Measurements from ENCODE around the gene C5orf63. TPM values are rescaled to one million over a fixed set of nuclear protein-coding genes. Genes with fewer than 3 reads are reported as not detected.
A peak's percentile ranks its signal among the peaks of the same experiment; 100 is the strongest.

Gene C5orf63
- total and polyA plus RNA-seq, 12 donors: 5.4 to 18.3 (median 12.2) TPM

DNA sequence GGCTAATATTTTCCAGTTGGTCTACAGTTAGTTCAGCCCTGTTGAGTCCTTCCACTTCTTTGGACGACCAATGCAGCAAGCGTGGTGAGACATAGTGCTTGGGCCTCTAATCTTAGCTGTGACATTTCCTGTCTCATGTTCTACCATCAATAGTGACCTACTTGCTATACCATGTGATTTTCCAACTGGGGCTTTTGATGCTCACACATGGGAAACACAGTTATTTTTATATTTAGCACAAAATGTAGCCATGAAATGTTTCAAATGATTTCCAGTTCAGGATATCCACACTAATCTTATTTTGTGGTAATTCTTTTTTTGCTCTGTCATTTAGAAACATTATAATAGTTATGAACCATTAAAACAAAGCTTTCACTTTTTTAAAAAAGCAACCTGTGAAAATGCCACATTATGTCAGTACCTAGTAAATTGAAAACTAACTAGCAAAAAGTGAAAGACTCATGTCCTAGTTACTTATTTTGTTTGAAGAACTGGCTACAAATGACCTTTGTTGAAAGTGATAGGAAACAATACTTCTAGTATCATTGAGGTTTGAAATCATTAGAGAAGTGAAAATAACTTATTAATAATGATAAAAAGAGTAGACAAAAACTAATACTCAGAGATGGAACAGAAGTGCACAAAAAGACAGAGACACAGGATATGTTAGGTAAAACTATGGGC is 61.2 kb downstream of the C5orf63 start:
- H3K27ac ChIP-seq: peak overlapping the region in 6 of 10 donors; percentile 16 to 64 (median 28)
- TF ChIP-seq, protein P1, sequence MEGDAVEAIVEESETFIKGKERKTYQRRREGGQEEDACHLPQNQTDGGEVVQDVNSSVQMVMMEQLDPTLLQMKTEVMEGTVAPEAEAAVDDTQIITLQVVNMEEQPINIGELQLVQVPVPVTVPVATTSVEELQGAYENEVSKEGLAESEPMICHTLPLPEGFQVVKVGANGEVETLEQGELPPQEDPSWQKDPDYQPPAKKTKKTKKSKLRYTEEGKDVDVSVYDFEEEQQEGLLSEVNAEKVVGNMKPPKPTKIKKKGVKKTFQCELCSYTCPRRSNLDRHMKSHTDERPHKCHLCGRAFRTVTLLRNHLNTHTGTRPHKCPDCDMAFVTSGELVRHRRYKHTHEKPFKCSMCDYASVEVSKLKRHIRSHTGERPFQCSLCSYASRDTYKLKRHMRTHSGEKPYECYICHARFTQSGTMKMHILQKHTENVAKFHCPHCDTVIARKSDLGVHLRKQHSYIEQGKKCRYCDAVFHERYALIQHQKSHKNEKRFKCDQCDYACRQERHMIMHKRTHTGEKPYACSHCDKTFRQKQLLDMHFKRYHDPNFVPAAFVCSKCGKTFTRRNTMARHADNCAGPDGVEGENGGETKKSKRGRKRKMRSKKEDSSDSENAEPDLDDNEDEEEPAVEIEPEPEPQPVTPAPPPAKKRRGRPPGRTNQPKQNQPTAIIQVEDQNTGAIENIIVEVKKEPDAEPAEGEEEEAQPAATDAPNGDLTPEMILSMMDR (IDR thresholded peaks at IDR 0.05): no peak
- intact Hi-C loops (cut with DNase I): loop anchor here in 1 of 10 donors (5.0 kb wide), 1 partner anchor 45 kb away; no protein-coding TSS in a partner anchor
- H3K4me1 ChIP-seq: peaks cover 0 to 77% (median 52%) of the 10 kb centered on the region in 9 donors
- H3K27me3 ChIP-seq: no peaks in the 10 kb centered on the region
- WGBS, 2 donors: 46 to 67% methylated on average over 2 of the region's 2 CpGs
- no peak overlapping the region for H3K4me3 ChIP-seq
- ATAC-seq: peak in 7 of 8 donors; percentile 51 to 86 (median 69)
- peaks cover 0 to 5% (median 0%) of the 10 kb centered on the region in 11 donors for H3K9me3 ChIP-seq
- H3K36me3 ChIP-seq: no peaks in the 10 kb centered on the region
- DNase-seq: no peak

DNA sequence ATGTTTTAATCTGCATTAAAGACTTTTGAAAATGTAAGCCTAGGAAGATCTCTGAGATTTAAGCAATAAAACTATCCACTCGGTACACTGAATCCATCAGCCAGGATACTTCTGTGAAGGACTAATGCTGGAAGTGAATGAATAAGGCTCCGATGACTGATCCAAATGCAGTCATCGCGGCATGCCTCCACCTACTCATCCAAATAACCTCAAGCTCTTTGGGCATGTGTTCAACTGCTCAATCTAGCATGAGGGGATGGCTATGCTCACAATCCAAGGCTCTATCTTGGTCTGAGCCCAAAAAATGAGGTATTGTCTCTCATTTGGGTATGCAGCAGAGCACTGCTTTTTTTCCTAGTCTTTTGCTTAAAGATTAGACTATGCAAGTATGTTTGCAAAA is 62.1 kb downstream of the C5orf63 start:
- DNase-seq: no peak
- TF ChIP-seq, protein P1 (IDR thresholded peaks at IDR 0.05): no peak
- H3K4me3 ChIP-seq: no peak overlapping the region
- no peaks in the 10 kb centered on the region for H3K36me3 ChIP-seq
- no peaks in the 10 kb centered on the region for H3K27me3 ChIP-seq
- WGBS, 2 donors: 49 to 57% methylated on average over 4 of the region's 4 CpGs
- peak overlapping the region in 6 of 10 donors; percentile 22 to 64 (median 34) for H3K27ac ChIP-seq
- ATAC-seq: peak in 6 of 8 donors; percentile 43 to 75 (median 49)
- intact Hi-C loops (cut with DNase I): loop anchor here in 1 of 10 donors (5.0 kb wide), 1 partner anchor 44 kb away; no protein-coding TSS in a partner anchor
- H3K4me1 ChIP-seq: peaks cover 0 to 86% (median 60%) of the 10 kb centered on the region in 9 donors
- no peaks in the 10 kb centered on the region for H3K9me3 ChIP-seq

DNA sequence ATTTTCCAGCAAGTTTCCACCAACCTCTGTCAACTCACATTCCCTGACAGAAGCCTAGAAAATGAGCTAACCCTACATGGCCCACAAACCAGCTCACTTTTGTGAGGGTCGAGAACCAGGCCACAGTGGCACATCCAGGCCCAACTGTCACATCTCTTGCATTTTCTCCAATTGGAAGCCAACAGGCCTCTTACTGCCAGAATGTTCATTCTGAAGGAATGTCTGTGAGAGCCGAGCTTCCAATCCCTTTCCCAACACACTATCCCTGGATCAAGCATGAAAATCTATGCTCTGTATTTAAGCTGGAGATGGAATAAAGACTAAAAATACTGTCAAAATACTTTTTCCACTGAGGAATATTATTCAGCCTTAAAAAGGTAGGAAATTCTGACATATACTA is 62.9 kb downstream of the C5orf63 start:
- no peak overlapping the region for H3K4me3 ChIP-seq
- WGBS, 2 donors: 43 to 62% methylated on average over 2 of the region's 2 CpGs
- peak overlapping the region in 7 of 10 donors; percentile 9 to 69 (median 42) for H3K27ac ChIP-seq
- intact Hi-C loops (cut with DNase I): loop anchor here in 1 of 10 donors (5.0 kb wide), 1 partner anchor 43 kb away; no protein-coding TSS in a partner anchor
- H3K4me1 ChIP-seq: peaks cover 0 to 82% (median 63%) of the 10 kb centered on the region in 9 donors
- no peaks in the 10 kb centered on the region for H3K27me3 ChIP-seq
- H3K9me3 ChIP-seq: no peaks in the 10 kb centered on the region
- no peaks in the 10 kb centered on the region for H3K36me3 ChIP-seq
- ATAC-seq (peak in 2 of 8 donors; percentile 37 to 51), DNase-seq (no peak)
- TF ChIP-seq, protein P1 (IDR thresholded peaks at IDR 0.05): no peak

DNA sequence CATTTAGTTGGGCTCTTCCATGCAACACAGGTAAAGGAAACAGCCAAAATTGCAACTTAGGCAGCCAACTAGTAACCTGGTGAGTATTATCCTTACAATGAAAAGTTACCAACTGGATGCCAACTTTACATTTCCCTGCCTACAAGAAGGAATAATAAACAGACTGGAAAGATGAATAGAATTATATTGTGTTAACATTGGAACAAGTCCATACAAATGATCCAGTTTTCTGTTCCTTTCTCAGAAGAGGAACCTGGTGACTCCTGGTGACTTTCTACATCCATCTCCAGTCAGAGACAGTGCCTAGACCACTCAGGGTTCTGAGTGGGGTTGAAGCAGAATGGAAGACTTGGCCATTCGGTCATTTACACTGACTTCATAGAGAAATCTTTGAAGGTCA is 63.5 kb downstream of the C5orf63 start:
- ATAC-seq (no peak), DNase-seq (no peak)
- Histone ChIP-seq H3K9me3 (no peaks in the 10 kb centered on the region), H3K27ac (peak overlapping the region in 7 of 10 donors; percentile 9 to 69 (median 42)), H3K4me3 (no peak overlapping the region), H3K27me3 (no peaks in the 10 kb centered on the region), H3K4me1 (peaks cover 0 to 81% (median 63%) of the 10 kb centered on the region in 9 donors), H3K36me3 (no peaks in the 10 kb centered on the region)
- TF ChIP-seq, protein P1 (IDR thresholded peaks at IDR 0.05): no peak
- intact Hi-C loops (cut with DNase I): loop anchor here in 1 of 10 donors (5.0 kb wide), 1 partner anchor 42 kb away; no protein-coding TSS in a partner anchor
- WGBS, 2 donors: 92 to 93% methylated on average over 1 of the region's 1 CpG

Measured in heart right ventricle (tissue), 16 donors.